Measurements from ENCODE around the gene KRTAP5-5. TPM values are rescaled to one million over a fixed set of nuclear protein-coding genes. Genes with fewer than 3 reads are reported as not detected.

Gene KRTAP5-5
- total RNA-seq, 1 donor from 2014 or later, result not detected

DNA sequence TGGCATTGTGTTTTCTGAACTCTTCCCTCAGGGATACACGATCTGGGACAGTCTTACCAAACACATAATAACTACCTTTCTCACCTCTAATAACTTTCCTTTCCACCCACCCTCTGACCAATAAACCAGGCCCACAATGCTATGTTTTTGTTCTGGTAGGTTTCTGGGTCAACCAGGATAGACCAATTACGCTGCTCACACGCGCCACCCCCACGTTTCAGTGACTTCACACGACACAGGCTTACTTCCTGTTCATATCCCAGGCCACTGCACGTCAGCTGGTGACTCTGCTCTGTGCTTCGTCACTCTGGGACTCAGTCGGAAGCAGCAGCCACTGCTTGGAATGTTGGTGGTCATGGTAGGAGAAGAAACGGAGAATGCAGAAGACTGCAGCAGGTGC lies 10.1 kb upstream of the KRTAP5-5 start:
- peaks cover 13% of the 10 kb centered on the region for H3K27me3 Mint-ChIP-seq (ENCODE audit: unreplicated experiment)
- peaks cover 9% of the 10 kb centered on the region for H3K9me3 Mint-ChIP-seq (ENCODE audit: unreplicated experiment)
- no peak overlapping the region for H3K4me3 Mint-ChIP-seq (ENCODE audit: unreplicated experiment)
- peaks cover 16% of the 10 kb centered on the region for H3K36me3 Mint-ChIP-seq (ENCODE audit: unreplicated experiment)
- TF ChIP-seq, protein P1, sequence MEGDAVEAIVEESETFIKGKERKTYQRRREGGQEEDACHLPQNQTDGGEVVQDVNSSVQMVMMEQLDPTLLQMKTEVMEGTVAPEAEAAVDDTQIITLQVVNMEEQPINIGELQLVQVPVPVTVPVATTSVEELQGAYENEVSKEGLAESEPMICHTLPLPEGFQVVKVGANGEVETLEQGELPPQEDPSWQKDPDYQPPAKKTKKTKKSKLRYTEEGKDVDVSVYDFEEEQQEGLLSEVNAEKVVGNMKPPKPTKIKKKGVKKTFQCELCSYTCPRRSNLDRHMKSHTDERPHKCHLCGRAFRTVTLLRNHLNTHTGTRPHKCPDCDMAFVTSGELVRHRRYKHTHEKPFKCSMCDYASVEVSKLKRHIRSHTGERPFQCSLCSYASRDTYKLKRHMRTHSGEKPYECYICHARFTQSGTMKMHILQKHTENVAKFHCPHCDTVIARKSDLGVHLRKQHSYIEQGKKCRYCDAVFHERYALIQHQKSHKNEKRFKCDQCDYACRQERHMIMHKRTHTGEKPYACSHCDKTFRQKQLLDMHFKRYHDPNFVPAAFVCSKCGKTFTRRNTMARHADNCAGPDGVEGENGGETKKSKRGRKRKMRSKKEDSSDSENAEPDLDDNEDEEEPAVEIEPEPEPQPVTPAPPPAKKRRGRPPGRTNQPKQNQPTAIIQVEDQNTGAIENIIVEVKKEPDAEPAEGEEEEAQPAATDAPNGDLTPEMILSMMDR (IDR thresholded peaks at IDR 0.05; ENCODE audit: partially characterized antibody, unreplicated experiment), result no peak
- no peaks in the 10 kb centered on the region for H3K4me1 Mint-ChIP-seq (ENCODE audit: low read depth, unreplicated experiment)
- H3K27ac Mint-ChIP-seq (ENCODE audit: unreplicated experiment), result no peak overlapping the region
- no peak for DNase-seq

DNA sequence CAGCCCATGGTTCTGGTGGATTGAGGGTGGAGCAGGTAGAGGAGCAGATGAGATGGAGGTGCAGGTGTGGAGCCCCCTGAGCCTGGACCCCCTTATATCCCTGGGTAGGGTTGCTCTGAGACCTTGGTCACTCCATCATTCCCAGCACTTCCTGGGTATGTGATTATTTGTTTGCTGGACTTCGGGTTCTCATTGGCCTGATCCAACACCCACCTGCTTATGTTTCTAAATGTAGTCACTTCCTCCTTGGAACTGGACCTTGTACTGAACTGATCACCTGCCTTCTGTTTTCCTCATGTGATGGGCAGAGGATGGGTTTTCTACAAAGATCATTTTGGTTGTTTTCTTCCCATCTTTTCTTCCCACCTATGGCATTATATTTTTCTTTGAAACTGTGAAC lies 7.5 kb upstream of the KRTAP5-5 start, which contains the start of gene KRTAP5-4:
TSS of gene KRTAP5-4 (minus strand) at position 53 of the 400 bp plus-strand sequence. CDS start at position 8, 45 bp downstream.
- H3K4me1 Mint-ChIP-seq (ENCODE audit: low read depth, unreplicated experiment), result no peaks in the 10 kb centered on the region
- peaks cover 5% of the 10 kb centered on the region for H3K36me3 Mint-ChIP-seq (ENCODE audit: unreplicated experiment)
- no peak within 1 kb of the TSS for H3K4me3 Mint-ChIP-seq (ENCODE audit: unreplicated experiment)
- H3K27ac Mint-ChIP-seq (ENCODE audit: unreplicated experiment), result peak within 1 kb of the TSS; percentile 67
- peaks cover 9% of the 10 kb centered on the region for H3K27me3 Mint-ChIP-seq (ENCODE audit: unreplicated experiment)
- peaks cover 8% of the 10 kb centered on the region for H3K9me3 Mint-ChIP-seq (ENCODE audit: unreplicated experiment)
- DNase-seq, result no peak
- TF ChIP-seq, protein P1 (IDR thresholded peaks at IDR 0.05; ENCODE audit: partially characterized antibody, unreplicated experiment), result no peak

DNA sequence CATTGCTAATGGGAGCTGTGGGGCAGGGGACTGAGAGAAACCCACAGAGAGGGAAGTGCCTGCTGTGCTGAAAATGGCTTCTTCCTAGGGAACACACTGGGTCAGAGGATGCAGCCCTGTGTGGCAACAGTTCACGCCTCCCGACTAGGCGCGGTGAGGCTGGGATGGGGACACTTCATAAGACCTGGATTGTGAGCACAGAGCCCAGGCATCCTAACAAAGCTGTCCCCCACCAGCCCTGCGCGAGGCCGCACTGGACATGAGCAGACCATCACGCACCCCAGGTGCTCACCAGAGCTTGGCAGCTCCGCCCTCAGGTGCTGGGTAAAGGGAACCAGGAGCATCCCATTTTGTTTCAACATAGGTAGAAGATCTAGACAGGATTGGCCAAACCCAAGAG lies 5.9 kb upstream of the KRTAP5-5 start:
- DNase-seq, result no peak
- H3K9me3 Mint-ChIP-seq (ENCODE audit: unreplicated experiment), result peaks cover 4% of the 10 kb centered on the region
- H3K36me3 Mint-ChIP-seq (ENCODE audit: unreplicated experiment), result no peaks in the 10 kb centered on the region
- peaks cover 8% of the 10 kb centered on the region for H3K27me3 Mint-ChIP-seq (ENCODE audit: unreplicated experiment)
- H3K4me3 Mint-ChIP-seq (ENCODE audit: unreplicated experiment), result no peak overlapping the region
- no peak overlapping the region for H3K27ac Mint-ChIP-seq (ENCODE audit: unreplicated experiment)
- H3K4me1 Mint-ChIP-seq (ENCODE audit: low read depth, unreplicated experiment), result no peaks in the 10 kb centered on the region
- TF ChIP-seq, protein P1 (IDR thresholded peaks at IDR 0.05; ENCODE audit: partially characterized antibody, unreplicated experiment), result no peak

DNA sequence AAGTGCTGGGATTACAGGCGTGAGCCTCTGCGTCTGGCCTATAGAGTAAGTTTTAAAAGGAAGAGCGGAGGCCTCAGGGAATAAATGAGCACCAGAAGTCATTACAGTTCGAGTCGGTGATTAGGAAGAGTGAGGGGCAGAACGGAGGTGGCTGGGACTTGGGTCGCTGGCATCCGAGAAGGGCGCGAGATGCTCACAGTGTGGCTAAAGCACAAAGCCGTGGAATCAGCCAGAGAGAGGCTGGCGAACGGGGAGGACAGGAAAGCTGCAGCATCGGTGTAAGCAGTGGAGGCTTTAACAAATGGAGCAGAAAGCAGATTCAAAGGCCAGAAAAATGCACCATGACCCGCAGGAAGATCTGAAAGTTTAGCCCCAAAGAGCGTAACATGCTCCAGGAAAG lies 5.0 kb upstream of the KRTAP5-5 start:
- H3K4me1 Mint-ChIP-seq (ENCODE audit: low read depth, unreplicated experiment), result no peaks in the 10 kb centered on the region
- peaks cover 4% of the 10 kb centered on the region for H3K9me3 Mint-ChIP-seq (ENCODE audit: unreplicated experiment)
- H3K27ac Mint-ChIP-seq (ENCODE audit: unreplicated experiment), result no peak overlapping the region
- H3K27me3 Mint-ChIP-seq (ENCODE audit: unreplicated experiment), result peaks cover 8% of the 10 kb centered on the region
- DNase-seq, result no peak
- no peaks in the 10 kb centered on the region for H3K36me3 Mint-ChIP-seq (ENCODE audit: unreplicated experiment)
- H3K4me3 Mint-ChIP-seq (ENCODE audit: unreplicated experiment), result no peak overlapping the region
- TF ChIP-seq, protein P1 (IDR thresholded peaks at IDR 0.05; ENCODE audit: partially characterized antibody, unreplicated experiment), result no peak

DNA sequence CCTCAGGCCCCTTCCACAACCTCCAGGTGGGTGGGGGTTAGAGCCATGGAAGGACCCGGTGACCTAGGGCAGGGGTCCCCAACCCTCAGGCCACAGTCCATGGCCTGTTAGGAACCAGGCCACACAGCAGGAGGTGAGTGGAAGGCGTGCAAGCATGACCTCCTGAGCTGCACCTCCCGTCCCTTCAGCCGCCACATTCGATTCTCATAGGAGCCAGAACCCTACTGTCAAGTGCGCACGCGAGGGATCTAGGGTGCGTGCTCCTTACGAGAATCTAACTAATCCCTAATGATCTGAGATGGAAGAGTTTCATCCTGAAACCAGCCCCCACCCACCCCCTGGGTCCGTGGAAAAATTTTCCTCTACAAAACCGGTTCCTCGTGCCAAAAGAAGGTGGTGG lies 4.0 kb upstream of the KRTAP5-5 start:
- no peak for DNase-seq
- H3K9me3 Mint-ChIP-seq (ENCODE audit: unreplicated experiment), result peaks cover 4% of the 10 kb centered on the region
- no peaks in the 10 kb centered on the region for H3K4me1 Mint-ChIP-seq (ENCODE audit: low read depth, unreplicated experiment)
- TF ChIP-seq, protein P1 (IDR thresholded peaks at IDR 0.05; ENCODE audit: partially characterized antibody, unreplicated experiment), result no peak
- no peak overlapping the region for H3K4me3 Mint-ChIP-seq (ENCODE audit: unreplicated experiment)
- no peak overlapping the region for H3K27ac Mint-ChIP-seq (ENCODE audit: unreplicated experiment)
- H3K27me3 Mint-ChIP-seq (ENCODE audit: unreplicated experiment), result peaks cover 8% of the 10 kb centered on the region
- no peaks in the 10 kb centered on the region for H3K36me3 Mint-ChIP-seq (ENCODE audit: unreplicated experiment)

Measured in glutamatergic neuron (in vitro differentiated cells).